Esophagus squamous epithelium (tissue), 5 donors: ENCODE data around the gene ZMIZ2. TPM values are rescaled to one million over a fixed set of nuclear protein-coding genes. Genes with fewer than 3 reads are reported as not detected.
"Not testable (repeated sequence)": the region's sequence is repeated elsewhere in the genome, so short reads cannot be mapped to it uniquely, and the experiment has no call there.

Source experiments
- DNase-seq: peaks from one replicate; lab custom pipeline; 2025; lab: John Stamatoyannopoulos, UW
- H3K27ac ChIP-seq, 4 donors: fragments of 200-600 bp; sonication (generic); one replicate each; pipeline ENCODE4 v1.5.1; 2016 to 2019; ENCODE audit warnings: mild to moderate bottlenecking in 1 of 4
- H3K27me3 ChIP-seq, 4 donors: fragments of 200-600 bp; sonication (generic); 1 replicate in 3 of 4; 2 replicates in 1 of 4; pipeline versions ENCODE4 v1.5.1 to v1.6.0; 2017 to 2021; ENCODE audit warnings: antibody characterized with exemption in 1 of 4
- H3K36me3 ChIP-seq, 3 donors: fragments of 200-600 bp; sonication (generic); one replicate each; pipeline ENCODE4 v1.5.1; 2016 to 2019
- H3K4me1 ChIP-seq, 3 donors: fragments of 200-600 bp; sonication (generic); one replicate each; pipeline ENCODE4 v1.5.1; 2017 to 2019
- H3K4me3 ChIP-seq, 4 donors: fragments of 200-600 bp; sonication (generic); 1 replicate in 3 of 4; 2 replicates in 1 of 4; pipeline ENCODE4 v1.5.1; 2016 to 2019; ENCODE audit warnings: mild to moderate bottlenecking in 2 of 4, moderate library complexity in 1 of 4
- H3K9me3 ChIP-seq, 3 donors: fragments of 200-600 bp; sonication (generic); one replicate each; pipeline ENCODE4 v1.5.1; 2016 to 2019
- POLR2A ChIP-seq, 4 donors: fragments of 450-650 bp; IDR thresholded peaks; one replicate each; pipeline ENCODE4 v1.6.1; 2017; ENCODE audit warnings: antibody characterized with exemption in 4 of 4, mild to moderate bottlenecking in 4 of 4, moderate library complexity in 3 of 4
- WGBS, 2 donors: methylation state at CpG; one replicate each; pipeline ENCODE4 v1.1.5; 2018; 5-methylcytosine and 5-hydroxymethylcytosine counted together
- intact Hi-C: fragments of 100-400 bp; cut with DNase I; formaldehyde crosslinking; loops from one replicate; pipeline ENCODE4 v1.15.0; 2022
- total RNA-seq, 4 donors: library from RNA; depleted of rRNA; stranded (reverse); fragments of >200 nt; gene quantifications; one replicate each; pipeline ENCODE4 v1.1.0, GENCODE V29; 2016
- TF ChIP-seq, protein P1 (sequence below), 6 experiments: fragments of 450-650 bp in 4 of 6; fragments of 200-600 bp in 2 of 6; sonication (generic) in 2 of 6; IDR thresholded peaks; one replicate each; pipeline ENCODE4 v1.5.1; 2016 to 2019; ENCODE audit warnings: antibody characterized with exemption in 6 of 6, mild to moderate bottlenecking in 4 of 6, moderate library complexity in 4 of 6
- donor health status: DM: yes; HTN: yes; CAD: no.

The ZMIZ2 gene
- total RNA-seq, 4 donors from 2014 or later, result 6.9 to 25.4 (median 18.3) TPM

DNA sequence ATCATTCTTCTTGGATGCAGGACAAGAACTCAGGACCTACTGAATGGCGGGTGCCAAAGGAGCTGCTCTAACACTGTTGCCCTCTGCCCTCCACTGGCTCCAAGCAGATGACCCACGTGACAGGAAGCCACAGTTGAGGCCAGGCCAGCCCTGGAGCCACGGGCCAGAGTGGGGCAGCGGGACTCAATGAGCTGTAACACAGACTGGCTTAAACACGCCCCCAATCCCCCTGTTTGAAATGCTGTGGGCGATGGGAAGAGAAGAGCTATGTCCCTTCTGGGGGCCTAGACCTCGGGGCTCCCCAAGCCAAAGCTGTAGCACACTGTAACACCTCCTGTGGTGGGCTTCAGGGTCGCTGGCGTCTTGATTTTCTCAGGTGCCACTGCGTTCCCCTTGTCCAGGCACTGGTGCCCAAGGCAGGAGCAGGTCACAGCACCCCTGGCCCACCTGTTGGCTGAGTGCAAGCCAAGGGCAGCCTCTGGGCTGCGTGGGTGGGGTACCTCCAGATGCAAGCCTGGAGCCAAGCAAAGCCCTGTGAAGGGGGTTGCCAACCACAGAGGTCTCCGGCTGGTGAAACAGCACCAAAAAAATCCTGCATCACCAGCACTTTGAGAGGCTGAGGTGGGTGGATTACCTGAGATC is 18.6 kb upstream of the ZMIZ2 start:
- Histone ChIP-seq H3K9me3 (no peaks in the 10 kb centered on the region), H3K27me3 (no peaks in the 10 kb centered on the region), H3K36me3 (no peaks in the 10 kb centered on the region), H3K4me1 (peaks cover 0 to 10% (median 0%) of the 10 kb centered on the region in 3 donors), H3K27ac (no peak overlapping the region), H3K4me3 (no peak overlapping the region)
- TF ChIP-seq POLR2A (IDR thresholded peaks at IDR 0.05), result no peak
- TF ChIP-seq, protein P1, sequence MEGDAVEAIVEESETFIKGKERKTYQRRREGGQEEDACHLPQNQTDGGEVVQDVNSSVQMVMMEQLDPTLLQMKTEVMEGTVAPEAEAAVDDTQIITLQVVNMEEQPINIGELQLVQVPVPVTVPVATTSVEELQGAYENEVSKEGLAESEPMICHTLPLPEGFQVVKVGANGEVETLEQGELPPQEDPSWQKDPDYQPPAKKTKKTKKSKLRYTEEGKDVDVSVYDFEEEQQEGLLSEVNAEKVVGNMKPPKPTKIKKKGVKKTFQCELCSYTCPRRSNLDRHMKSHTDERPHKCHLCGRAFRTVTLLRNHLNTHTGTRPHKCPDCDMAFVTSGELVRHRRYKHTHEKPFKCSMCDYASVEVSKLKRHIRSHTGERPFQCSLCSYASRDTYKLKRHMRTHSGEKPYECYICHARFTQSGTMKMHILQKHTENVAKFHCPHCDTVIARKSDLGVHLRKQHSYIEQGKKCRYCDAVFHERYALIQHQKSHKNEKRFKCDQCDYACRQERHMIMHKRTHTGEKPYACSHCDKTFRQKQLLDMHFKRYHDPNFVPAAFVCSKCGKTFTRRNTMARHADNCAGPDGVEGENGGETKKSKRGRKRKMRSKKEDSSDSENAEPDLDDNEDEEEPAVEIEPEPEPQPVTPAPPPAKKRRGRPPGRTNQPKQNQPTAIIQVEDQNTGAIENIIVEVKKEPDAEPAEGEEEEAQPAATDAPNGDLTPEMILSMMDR (IDR thresholded peaks at IDR 0.05), result no peak
- no peak for DNase-seq
- intact Hi-C loops, result no loop called here
- 94 to 96% methylated on average over 2 to 4 of the region's 12 CpGs for WGBS, 2 donors

DNA sequence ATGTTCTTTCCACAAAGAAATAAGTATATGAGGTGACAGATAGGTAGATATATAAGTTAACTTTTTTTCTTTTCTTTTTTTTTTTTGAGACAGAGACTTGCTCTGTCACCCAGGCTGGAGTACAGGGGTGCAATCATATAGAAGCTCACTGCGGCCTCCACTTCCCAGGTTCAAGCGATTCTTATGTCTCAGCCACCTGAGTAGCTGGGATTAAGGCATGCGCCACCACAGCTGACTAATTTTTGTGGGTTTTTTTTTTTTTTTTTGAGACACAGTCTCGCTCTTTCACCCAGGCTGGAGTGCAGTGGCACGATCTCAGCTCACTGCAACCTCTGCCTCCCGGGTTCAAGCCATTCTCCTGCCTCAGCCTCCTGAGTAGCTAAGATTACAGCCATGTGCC is 15.7 kb upstream of the ZMIZ2 start:
- H3K27ac ChIP-seq, H3K4me3 ChIP-seq, H3K27me3 ChIP-seq, H3K4me1 ChIP-seq, H3K36me3 ChIP-seq, H3K9me3 ChIP-seq, DNase-seq, intact Hi-C loops: not testable (repeated sequence)
- whole genome bisulfite sequencing, 2 donors, result 83 to 85% methylated on average over 5 to 6 of the region's 6 CpGs

DNA sequence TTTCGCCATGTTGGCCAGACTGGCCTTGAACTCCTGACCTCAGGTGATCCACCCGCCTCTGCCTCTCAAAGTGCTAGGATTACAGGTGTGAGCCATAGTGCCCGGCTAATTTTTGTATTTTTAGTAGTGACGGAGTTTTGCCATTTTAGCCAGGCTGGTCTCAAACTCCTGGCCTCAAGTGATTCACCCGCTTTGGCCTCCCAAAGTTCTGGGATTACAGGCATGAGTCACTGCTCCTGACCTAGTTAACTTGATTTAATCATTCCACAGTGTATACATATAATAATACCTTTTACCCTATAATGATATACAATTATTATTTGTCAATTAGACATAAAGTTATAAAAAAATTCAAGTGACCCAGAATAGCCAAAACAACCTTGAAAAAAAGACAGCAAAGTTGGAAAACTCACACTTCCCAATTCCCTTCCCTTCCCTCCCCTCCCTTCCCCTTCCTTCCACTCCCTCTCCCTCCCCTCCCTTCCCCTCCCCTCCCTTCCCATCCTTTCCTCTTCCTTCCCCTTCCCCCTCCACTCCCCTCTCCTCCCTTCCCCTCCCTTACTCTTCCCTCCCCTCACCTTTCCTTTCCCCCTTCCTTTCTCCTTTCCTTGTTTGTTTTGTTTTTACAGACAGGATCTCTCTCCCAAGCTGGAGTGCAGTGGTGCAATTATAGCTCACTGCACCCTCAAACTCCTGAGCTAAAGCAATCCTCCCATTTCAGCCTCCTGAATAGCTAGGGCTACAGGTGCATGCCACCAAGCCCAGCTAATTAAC is 14.8 kb upstream of the ZMIZ2 start:
- Histone ChIP-seq H3K27ac (no peak overlapping the region), H3K9me3 (no peaks in the 10 kb centered on the region), H3K4me3 (no peak overlapping the region), H3K4me1 (peaks cover 0 to 10% (median 0%) of the 10 kb centered on the region in 3 donors), H3K36me3 (no peaks in the 10 kb centered on the region), H3K27me3 (no peaks in the 10 kb centered on the region)
- DNase-seq, result no peak
- no peak for TF ChIP-seq POLR2A (IDR thresholded peaks at IDR 0.05)
- TF ChIP-seq, protein P1 (IDR thresholded peaks at IDR 0.05), result no peak
- intact Hi-C loops, result no loop called here
- 31 to 38% methylated on average over 5 of the region's 5 CpGs for WGBS, 2 donors

DNA sequence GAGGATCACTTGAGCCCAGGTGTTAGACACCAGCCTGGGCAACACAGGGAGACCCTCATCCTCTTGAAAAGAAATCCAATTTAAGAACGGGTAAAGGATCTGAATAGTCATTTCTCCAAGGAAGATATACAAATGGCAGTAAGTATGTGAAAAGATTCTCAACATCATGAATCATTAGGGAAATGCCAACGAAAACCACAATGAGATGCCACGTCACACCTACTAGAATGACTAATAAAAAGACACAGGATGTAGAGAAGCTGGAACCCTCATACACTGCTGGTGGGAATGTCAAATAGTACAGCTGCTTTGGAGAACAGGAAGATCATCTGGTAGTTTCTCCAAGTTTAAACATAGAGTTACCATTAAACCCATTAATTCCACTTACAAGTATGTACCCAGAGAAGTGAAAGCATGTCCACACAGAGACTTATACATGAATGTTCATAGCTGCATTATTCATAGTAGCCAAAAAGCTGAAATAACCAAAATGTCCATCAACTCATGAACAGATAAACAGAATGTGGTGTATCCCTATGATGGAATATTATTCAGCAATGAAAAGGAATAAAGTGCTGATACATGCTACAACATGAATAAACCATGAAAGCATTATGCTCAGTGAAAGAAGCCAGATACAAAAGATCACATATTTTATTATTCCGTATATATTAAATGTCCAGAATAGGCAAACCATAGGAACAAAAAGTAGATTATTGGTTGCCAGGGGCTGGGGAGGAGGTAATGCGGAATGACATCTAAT is 13.1 kb upstream of the ZMIZ2 start:
- peak overlapping the region in 3 of 4 donors; percentile 21 to 50 (median 45) for H3K27ac ChIP-seq
- H3K9me3 ChIP-seq, result no peaks in the 10 kb centered on the region
- intact Hi-C loops, result no loop called here
- peaks cover 0 to 10% (median 0%) of the 10 kb centered on the region in 3 donors for H3K4me1 ChIP-seq
- WGBS, 2 donors, result 39 to 51% methylated on average over 5 of the region's 5 CpGs
- H3K4me3 ChIP-seq, result no peak overlapping the region
- no peak for TF ChIP-seq POLR2A (IDR thresholded peaks at IDR 0.05)
- TF ChIP-seq, protein P1 (IDR thresholded peaks at IDR 0.05), result no peak
- H3K27me3 ChIP-seq, result no peaks in the 10 kb centered on the region
- no peaks in the 10 kb centered on the region for H3K36me3 ChIP-seq
- DNase-seq, result no peak

DNA sequence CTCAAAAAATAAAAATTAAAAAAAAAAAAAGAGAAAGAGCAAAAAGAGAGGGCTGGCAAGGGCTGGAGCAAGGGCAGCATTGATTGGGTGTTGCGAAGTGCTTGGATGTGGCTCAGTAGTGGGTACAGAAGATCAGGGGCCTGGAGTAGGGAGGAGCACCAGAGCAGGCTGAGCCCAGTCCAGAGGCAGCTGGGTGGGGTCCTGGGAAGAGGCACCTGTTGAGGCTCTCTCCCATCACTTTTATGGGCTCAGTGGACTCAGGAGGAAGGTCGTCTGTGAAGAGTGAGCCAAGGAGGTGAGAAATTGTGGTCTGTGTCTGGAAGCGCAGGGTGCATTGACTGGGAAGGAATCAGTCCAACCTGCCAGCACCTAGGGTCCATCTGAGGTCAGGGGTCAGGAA is 11.8 kb upstream of the ZMIZ2 start:
- 82 to 85% methylated on average over 2 to 3 of the region's 3 CpGs for WGBS, 2 donors
- no peak overlapping the region for H3K4me3 ChIP-seq
- H3K27ac ChIP-seq, result no peak overlapping the region
- peaks cover 0 to 10% (median 0%) of the 10 kb centered on the region in 3 donors for H3K4me1 ChIP-seq
- intact Hi-C loops, result no loop called here
- no peaks in the 10 kb centered on the region for H3K9me3 ChIP-seq
- no peaks in the 10 kb centered on the region for H3K36me3 ChIP-seq
- TF ChIP-seq POLR2A (IDR thresholded peaks at IDR 0.05), result no peak
- TF ChIP-seq, protein P1 (IDR thresholded peaks at IDR 0.05), result no peak
- no peaks in the 10 kb centered on the region for H3K27me3 ChIP-seq
- DNase-seq, result no peak
